GM10266 (cell line): Measurements from ENCODE around the gene PHC2.
A peak's percentile ranks its signal among the peaks of the same experiment; 100 is the strongest.

Source experiments
- DNase-seq: peaks from one replicate; pipeline ENCODE4 v3.0.0; 2012; ENCODE audit errors: extremely low spot score
- CTCF ChIP-seq: IDR thresholded peaks from 2 replicates; pipeline ENCODE4 v1.5.1; 2012; ENCODE audit warnings: mild to moderate bottlenecking, low read depth; ENCODE audit not compliant: control insufficient read depth, insufficient read depth; ENCODE audit errors: missing control alignments

The PHC2 gene

DNA sequence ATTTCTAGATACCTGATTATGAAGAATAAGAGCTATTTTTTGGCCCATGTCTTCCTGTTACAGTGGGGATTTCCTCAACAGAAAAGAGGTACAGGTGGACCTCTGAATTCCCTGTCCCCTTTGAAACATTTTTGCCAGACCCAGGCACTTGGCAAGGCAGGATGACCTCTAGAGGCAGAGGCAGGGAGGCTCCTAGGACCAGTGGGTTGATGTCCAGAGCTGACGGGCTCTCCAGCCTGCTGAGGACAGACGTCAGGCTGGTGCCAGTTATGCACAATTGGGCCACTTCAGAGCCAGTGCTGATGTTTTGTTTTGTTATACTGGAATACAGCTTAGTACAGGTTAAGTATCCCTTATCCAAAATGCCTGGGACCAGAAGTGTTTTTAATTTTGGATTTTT lies 91.5 kb downstream of the PHC2 start:
- no peak for DNase-seq
- TF ChIP-seq CTCF: peak; percentile 11

DNA sequence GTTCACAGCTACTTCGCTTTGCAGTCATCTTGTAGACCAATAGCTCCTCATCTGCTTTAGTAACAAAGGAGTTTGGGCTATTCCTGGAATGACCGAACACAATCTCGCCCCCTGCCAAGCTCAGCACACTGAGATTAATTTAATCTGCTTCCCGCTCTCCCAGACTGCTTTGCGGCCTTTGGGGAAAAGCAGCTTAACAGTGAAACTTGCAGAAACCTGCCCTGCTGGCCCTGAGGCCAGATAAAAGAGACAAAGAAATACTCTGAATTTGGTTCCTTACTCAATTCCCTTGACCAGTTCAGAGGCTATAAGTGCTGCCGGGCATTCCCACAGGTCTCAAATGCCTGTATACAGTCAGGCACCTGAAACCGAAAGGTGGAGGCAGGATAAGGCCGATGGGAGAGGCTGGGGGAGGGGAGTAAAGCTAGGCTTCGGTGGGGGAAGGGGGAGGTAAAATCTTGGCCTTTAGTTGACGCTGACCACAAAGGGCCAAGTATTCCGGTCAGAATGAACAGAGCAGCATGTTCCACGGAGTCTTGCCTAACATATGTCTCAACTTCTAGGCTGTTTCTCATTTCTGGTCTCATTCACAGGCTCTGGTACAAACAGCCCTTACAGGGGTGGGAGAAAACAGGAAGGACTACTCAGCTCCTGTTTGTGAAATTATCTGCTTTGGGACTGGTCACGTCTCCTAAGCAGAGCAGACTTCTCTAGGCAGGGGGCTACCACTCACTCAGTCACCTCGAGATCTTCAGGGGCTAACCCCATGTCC lies 92.3 kb downstream of the PHC2 start:
- DNase-seq: no peak
- TF ChIP-seq CTCF: no peak

DNA sequence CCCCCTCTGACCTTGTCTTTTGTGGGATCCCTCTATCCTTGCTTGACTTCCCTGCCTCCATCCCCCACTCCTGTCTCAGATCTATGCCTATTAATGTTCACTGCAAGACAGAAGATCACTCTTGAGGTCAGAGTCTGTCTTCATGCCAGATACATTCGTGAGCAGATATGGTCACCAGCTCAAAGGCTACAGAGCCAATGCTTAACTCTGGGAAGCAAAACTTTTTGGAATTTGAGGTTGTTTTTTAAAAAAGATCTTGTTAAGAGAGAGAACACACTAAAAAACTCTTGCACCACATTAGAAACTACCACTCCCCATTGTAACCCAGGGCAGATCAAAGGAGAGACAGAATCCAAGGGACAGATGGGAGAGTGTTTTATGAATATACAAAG lies 92.9 kb downstream of the PHC2 start:
- DNase-seq: no peak
- no peak for TF ChIP-seq CTCF

GRCh38 chr1:33337441-33337840 lies 93.5 kb downstream of the PHC2 start:
- no peak for DNase-seq
- TF ChIP-seq CTCF: no peak

DNA sequence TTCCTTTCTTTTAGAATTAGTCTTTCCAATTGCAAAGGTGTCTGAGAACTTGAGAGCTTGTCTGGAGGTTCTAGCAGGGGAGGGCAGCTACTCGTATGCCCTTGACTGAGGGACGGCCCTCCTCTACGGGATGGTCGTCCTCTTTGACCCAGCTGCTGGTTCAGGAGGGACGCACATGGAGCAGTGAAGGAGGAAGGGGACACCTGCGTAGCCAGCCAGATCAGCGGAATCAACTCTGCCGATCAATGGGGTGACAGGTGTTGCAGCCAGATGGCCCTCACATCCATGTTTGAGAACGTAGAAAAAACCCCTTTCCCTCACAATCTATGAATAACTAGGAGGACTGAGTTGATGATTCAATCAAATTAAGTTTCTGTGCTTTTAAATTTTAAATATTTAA lies 94.3 kb downstream of the PHC2 start:
- no peak for DNase-seq
- TF ChIP-seq CTCF: no peak

GRCh38 chr1:33335020-33335419 lies 95.9 kb downstream of the PHC2 start:
- TF ChIP-seq CTCF: no peak
- no peak for DNase-seq

DNA sequence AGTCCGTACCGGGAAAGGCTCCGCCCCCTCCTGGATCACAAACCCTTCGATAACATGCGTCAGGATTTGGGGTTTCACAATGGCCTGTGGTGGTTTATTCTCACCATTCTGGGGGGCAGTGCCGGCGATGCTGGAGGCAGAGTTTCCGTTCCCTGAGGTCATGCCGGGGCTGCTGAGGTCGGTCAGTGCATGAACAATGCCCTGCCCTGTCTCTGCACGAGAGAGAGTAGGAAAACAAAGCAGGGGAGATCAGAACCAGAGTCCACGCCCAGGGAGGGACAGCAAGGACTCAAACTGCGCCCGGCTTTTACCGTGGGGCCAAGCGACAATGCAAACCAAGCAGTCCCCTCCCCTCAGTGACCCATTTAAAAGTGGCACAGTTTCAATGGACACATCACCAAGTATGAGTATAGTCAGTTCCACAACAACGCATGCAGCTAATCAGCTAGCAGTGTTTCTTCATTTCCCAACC lies 96.8 kb downstream of the PHC2 start:
- no peak for DNase-seq

More for the DNA sequence above, 96.8 kb downstream of the PHC2 start:
- no peak for TF ChIP-seq CTCF
